Measurements from ENCODE around the gene TMED9. TPM values are rescaled to one million over a fixed set of nuclear protein-coding genes. Genes with fewer than 3 reads are reported as not detected.

The TMED9 gene
- total and polyA plus RNA-seq, 2 of the 4 experiments (the other 2 are of a cell fraction): 123 to 357 TPM

- Histone ChIP-seq H3K18ac (ENCODE audit: low read depth, low read length) (no peak overlapping the region), H2AFZ (replicated peaks; ENCODE audit: low read length, poor library complexity) (no peak overlapping the region), H4K91ac (ENCODE audit: insufficient read depth, low read depth, low read length) (no peak overlapping the region), H3K4me1 (ENCODE audit: control insufficient read depth, insufficient read depth, low read length) (no peaks in the 10 kb centered on the region), H2BK15ac (ENCODE audit: low read depth, low read length) (no peak overlapping the region), H3K56ac (ENCODE audit: extremely low read depth, insufficient read depth, low read length) (no peak overlapping the region), H2AK5ac (ENCODE audit: low read depth, low read length) (no peak overlapping the region), H3K79me1 (ENCODE audit: low read depth in 1 of 2, low read length in 2 of 2) (peaks cover 0 to 6% of the 10 kb centered on the region in 2 experiments; a peak in 1 of 4 replicates), H3K9me3 (ENCODE audit: control insufficient read depth, insufficient read depth, low read length) (no peaks in the 10 kb centered on the region), H3K23ac (ENCODE audit: low read depth, low read length) (no peak overlapping the region), H3K9ac (ENCODE audit: low read depth, low read length) (no peak overlapping the region), H2BK20ac (ENCODE audit: low read depth, low read length) (no peak overlapping the region), H4K20me1 (ENCODE audit: insufficient read depth, low read length) (peaks cover 5% of the 10 kb centered on the region; the same call in 1 of the 2 replicates), H2BK120ac (ENCODE audit: low read depth, low read length) (no peak overlapping the region), H2BK5ac (ENCODE audit: low read depth, low read length, poor library complexity, severe bottlenecking) (no peak overlapping the region), H4K5ac (ENCODE audit: low read depth, low read length) (no peak overlapping the region), H3K4ac (ENCODE audit: low read depth, low read length) (no peak overlapping the region), H3K36me3 (ENCODE audit: control insufficient read depth, insufficient read depth, low read length) (peaks cover 14% of the 10 kb centered on the region; the same call in 1 of the 2 replicates), H3K4me2 (ENCODE audit: low read depth, low read length) (no peak overlapping the region), H3K4me3 (ENCODE audit: insufficient read depth, low read depth, low read length) (no peak overlapping the region), H2AK9ac (replicated peaks; ENCODE audit: low read depth, low read length, poor library complexity) (peak overlapping the region; percentile 28), H3K14ac (replicated peaks; ENCODE audit: low read depth, low read length) (no peak overlapping the region), H3K27me3 (ENCODE audit: control insufficient read depth, insufficient read depth, low read length) (no peaks in the 10 kb centered on the region), H3K9me1 (ENCODE audit: insufficient read depth, low read length) (peaks cover 3% of the 10 kb centered on the region; the same call in 1 of the 2 replicates), H3K27ac (ENCODE audit: insufficient read depth, low read length) (no peak overlapping the region), H4K8ac (ENCODE audit: low read depth in 2 of 2, low read length in 2 of 2) (no peak overlapping the region)
- no TSS peak for BruUV-seq (replicated peaks)
- intact Hi-C loops (cut with micrococcal nuclease) (no loop called here), in situ Hi-C loops (cut with MboI; ENCODE audit: low sequenced_read_pairs) (loop anchor here (25.0 kb wide), 1 partner anchor 451 kb away; no protein-coding TSS in a partner anchor), dilution Hi-C loops (cut with HindIII; ENCODE audit: low sequenced_read_pairs, unreplicated experiment) (no loop called here)
- WGBS, 2 experiments (ENCODE audit: extremely low coverage in 2 of 2, insufficient read length in 1 of 2): 97% methylated on average over 6 of the region's 15 CpGs; no CpG with 5 or more reads in 1 of the 2 experiments
- CTCF ChIA-PET: no interaction called here
- DNase-seq: no peak
- POLR2A ChIA-PET (ENCODE audit: unreplicated experiment): no interaction called here
- no peak for ATAC-seq (ENCODE audit: low read depth)
- no peak for TF ChIP-seq USF2 (IDR thresholded peaks at IDR 0.05; ENCODE audit: low read depth, low read length)
- no peak for TF ChIP-seq CHD1 (IDR thresholded peaks at IDR 0.05; ENCODE audit: low read depth, low read length)
- no peak for TF ChIP-seq RFX5 (IDR thresholded peaks at IDR 0.05; ENCODE audit: low read depth, low read length)
- no peak for TF ChIP-seq MAFK (IDR thresholded peaks at IDR 0.05; ENCODE audit: low read depth, low read length)
- no peak for TF ChIP-seq BHLHE40 (IDR thresholded peaks at IDR 0.05; ENCODE audit: low read depth, low read length)
- TF ChIP-seq ELK1 (IDR thresholded peaks at IDR 0.05; ENCODE audit: borderline replicate concordance, low read depth, low read length): no peak
- TF ChIP-seq FOS (IDR thresholded peaks at IDR 0.05; ENCODE audit: low read depth, low read length): no peak
- no peak for TF ChIP-seq NFE2L2 (IDR thresholded peaks at IDR 0.05; ENCODE audit: low read depth, low read length)
- TF ChIP-seq RCOR1 (IDR thresholded peaks at IDR 0.05; ENCODE audit: insufficient replicate concordance, low read length): no peak
- TF ChIP-seq MXI1 (IDR thresholded peaks at IDR 0.05; ENCODE audit: borderline replicate concordance, low read depth, low read length): no peak
- no peak for TF ChIP-seq RAD21 (IDR thresholded peaks at IDR 0.05; ENCODE audit: low read length)
- TF ChIP-seq MAZ (IDR thresholded peaks at IDR 0.05; ENCODE audit: borderline replicate concordance, low read depth, low read length): no peak
- no peak for TF ChIP-seq CTCF (conservative IDR thresholded peaks at IDR 0.05; ENCODE audit: low read depth, low read length)
- TF ChIP-seq POLR2A (IDR thresholded peaks at IDR 0.05; ENCODE audit: low read depth, low read length): no peak
- no peak for TF ChIP-seq SMC3 (IDR thresholded peaks at IDR 0.05; ENCODE audit: low read depth, low read length)
Measured at GRCh38 chr5:177611446-177612214, 19.6 kb downstream of the TMED9 start.
